NB4 (cell line): ENCODE results near the gene DOCK3.

ENCODE experiments used
- MYC ChIP-seq: IDR thresholded peaks from 2 replicates; pipeline ENCODE4 v1.6.1; 2011; ENCODE audit warnings: low read depth, low read length
- POLR2A ChIP-seq: IDR thresholded peaks from 2 replicates; pipeline ENCODE4 v1.6.1; 2011; ENCODE audit warnings: mild to moderate bottlenecking; ENCODE audit not compliant: insufficient read length; ENCODE audit errors: extremely low read depth
- TF ChIP-seq, protein P1 (sequence below): IDR thresholded peaks from one replicate; pipeline ENCODE4 v1.5.1; 2012; ENCODE audit warnings: low read depth, low read length
- TF ChIP-seq, protein P2 (sequence below): IDR thresholded peaks from 2 replicates; pipeline ENCODE4 v1.6.1; 2011; ENCODE audit warnings: low read depth, low read length

DNA sequence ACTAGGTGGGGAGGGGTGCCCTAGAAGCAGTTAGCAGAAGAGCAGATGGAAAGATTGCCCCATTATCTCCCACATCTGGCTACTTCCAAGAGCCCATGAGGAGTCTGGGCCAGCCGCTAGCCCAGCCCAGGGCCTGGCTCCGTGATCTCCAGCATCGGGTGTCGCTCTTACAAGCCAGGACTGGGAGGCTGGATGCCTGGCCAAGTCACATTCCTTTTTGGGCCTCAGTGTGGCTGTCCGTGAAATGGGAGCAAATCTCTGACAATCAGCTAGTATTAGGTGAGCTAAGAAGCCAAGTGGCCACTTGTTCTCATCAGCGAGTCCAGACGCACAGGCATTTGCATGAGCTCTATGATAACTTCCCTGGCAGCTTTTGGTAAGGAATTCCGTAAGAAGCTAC, 23.3 kb upstream of the DOCK3 start:
- TF ChIP-seq POLR2A (no peak), MYC (no peak)
- TF ChIP-seq, protein P1, sequence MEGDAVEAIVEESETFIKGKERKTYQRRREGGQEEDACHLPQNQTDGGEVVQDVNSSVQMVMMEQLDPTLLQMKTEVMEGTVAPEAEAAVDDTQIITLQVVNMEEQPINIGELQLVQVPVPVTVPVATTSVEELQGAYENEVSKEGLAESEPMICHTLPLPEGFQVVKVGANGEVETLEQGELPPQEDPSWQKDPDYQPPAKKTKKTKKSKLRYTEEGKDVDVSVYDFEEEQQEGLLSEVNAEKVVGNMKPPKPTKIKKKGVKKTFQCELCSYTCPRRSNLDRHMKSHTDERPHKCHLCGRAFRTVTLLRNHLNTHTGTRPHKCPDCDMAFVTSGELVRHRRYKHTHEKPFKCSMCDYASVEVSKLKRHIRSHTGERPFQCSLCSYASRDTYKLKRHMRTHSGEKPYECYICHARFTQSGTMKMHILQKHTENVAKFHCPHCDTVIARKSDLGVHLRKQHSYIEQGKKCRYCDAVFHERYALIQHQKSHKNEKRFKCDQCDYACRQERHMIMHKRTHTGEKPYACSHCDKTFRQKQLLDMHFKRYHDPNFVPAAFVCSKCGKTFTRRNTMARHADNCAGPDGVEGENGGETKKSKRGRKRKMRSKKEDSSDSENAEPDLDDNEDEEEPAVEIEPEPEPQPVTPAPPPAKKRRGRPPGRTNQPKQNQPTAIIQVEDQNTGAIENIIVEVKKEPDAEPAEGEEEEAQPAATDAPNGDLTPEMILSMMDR = no peak
- TF ChIP-seq, protein P2, sequence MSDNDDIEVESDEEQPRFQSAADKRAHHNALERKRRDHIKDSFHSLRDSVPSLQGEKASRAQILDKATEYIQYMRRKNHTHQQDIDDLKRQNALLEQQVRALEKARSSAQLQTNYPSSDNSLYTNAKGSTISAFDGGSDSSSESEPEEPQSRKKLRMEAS = no peak
